HG02623 (cell line): ENCODE measurements around the gene LRMDA.

Experiments
- ATAC-seq: cut with Tn5 transposase; IDR thresholded peaks from one replicate; pipeline ENCODE4 v1.9.1; 2021; ENCODE audit warnings: moderate library complexity; ENCODE audit not compliant: unreplicated experiment

The LRMDA gene

DNA sequence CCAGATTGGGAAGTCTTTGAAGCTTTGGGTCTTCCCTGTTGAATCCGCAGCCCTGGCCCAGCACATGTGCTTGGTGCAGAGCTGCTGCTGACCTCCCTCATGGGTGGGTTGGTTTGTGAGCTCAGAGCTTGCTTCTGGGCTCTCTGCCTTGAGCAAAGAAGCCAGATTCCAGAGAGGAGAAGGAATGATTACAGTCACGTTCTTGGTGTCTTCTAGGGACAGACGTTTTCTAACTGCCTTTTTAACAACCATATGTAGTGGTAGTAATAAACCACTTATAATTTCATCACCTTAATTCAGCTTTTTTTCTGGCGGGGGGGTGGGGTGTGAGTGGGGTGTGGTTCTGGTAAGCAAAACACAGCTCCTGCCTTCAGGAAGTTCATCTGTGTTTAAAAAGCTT lies 39.5 kb downstream of the LRMDA start:
- no peak for ATAC-seq

- ATAC-seq = no peak
These were observed 41.3 kb downstream of the LRMDA start for GRCh38 chr10:75472685-75473084.

GRCh38 chr10:75474106-75474505 lies 42.7 kb downstream of the LRMDA start:
- ATAC-seq = no peak

DNA sequence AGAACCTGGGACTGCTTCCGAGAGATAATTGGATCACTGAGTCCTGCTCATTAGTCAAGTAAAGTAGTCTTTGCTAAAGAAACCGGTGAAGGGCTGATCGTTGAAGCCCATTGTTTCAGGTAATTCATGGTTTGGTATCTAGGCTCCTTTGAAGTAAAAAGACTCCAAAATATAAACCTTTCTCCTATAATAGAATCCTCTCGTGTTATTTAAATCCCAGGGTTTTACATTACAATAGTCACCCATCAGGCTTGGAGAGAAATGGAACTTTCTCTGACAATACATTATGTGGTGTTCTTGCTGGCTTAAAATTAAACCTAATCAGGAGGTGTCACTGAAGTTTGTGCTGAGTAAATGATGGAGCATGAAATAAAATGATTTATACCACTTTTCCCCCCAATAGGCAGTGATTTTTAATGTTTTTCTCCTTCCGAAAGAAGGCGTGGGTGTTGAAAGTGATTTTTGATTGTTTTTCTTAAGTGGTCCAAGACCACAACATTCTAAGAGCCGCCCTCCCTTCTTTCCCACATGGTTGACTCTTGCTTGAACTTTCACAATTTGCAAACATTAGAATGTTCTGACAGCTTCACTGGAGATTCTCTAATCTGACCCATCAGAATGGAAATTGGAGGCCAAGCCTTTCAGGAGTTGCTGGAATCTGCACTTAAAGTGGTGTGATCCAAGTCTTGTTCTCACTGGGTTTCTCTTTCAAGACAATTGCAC lies 44.2 kb downstream of the LRMDA start:
- ATAC-seq = no peak

- no peak for ATAC-seq
These were observed 45.1 kb downstream of the LRMDA start for GRCh38 chr10:75476569-75476968.

- ATAC-seq = no peak
These were observed 45.6 kb downstream of the LRMDA start for GRCh38 chr10:75476985-75477384.

DNA sequence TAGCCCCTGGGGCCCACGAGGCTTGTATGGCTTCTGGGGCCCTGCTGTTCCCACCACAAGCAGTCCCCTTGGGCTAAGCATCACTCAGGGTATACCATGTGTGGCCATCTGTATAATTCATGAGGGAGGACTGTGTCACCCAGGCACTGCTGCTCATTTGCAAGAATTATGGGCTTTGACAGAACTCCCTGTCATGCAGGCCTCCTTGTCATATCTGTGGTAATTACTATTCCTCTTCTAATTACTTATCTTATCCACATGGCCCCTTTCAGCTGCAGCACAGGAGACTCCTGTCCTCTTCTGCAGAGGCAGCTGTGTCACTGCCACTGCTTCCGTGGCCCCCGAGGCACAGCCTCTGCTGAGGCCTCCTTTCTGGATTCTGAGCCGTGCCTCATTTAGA lies 46.3 kb downstream of the LRMDA start:
- ATAC-seq = no peak

DNA sequence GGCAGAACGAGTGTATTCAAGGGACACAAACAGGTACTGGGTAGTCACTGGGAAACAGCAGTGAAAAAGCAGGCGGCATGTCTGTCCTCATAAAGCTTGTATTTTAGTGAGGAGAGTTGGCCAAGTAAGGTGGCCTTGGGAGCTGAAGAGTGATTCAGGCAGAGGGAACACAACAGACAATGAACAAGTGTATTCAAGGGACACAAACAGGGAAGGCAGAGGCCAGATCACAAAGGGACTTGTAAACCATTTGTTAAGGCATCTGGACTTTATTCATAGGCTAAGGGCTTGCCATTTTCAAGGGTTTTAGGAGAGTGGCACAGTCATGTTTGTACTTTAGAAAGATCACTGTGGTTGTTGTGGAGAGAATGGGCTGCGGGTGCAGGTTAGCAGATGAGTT lies 49.0 kb downstream of the LRMDA start:
- no peak for ATAC-seq

GRCh38 chr10:75483188-75483587 lies 51.8 kb downstream of the LRMDA start:
- no peak for ATAC-seq

DNA sequence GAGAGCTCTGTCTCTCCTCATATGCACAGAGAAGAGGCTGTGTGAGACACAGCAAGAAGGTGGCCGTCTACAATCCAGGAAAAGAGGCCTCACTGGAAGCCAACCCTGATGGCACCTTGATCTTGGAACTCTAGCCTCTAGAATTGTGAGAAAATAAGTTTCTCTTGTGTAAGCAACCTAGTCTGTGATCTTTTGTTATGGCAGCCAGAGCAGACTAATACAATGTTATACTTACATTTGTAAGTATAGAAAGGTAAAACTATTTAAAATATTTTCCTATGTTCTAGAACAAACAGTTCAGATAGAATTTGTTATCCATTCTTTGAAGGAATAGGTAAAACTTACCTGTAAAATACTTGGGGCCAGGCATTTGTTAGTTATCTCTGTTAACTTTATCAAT lies 53.3 kb downstream of the LRMDA start:
- no peak for ATAC-seq

DNA sequence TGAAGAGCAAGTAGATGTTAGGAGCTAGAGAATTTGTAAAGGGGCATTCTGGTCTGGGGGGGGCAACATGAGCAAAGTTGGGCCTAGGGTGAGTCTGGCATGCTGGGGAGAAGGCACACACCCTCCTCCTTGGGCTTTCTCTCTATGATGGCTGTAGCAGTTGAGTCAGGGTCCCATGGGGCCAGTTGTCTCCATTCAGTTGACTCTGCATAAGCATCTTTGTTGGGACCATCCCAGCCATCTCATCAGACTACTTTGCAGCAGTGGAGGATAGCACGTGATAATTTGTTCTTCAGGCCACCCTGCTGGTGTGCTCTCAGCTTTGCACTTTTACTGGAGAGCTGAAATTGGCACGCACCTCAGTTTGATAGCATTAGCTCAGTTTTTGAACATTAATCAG lies 55.2 kb downstream of the LRMDA start:
- no peak for ATAC-seq

DNA sequence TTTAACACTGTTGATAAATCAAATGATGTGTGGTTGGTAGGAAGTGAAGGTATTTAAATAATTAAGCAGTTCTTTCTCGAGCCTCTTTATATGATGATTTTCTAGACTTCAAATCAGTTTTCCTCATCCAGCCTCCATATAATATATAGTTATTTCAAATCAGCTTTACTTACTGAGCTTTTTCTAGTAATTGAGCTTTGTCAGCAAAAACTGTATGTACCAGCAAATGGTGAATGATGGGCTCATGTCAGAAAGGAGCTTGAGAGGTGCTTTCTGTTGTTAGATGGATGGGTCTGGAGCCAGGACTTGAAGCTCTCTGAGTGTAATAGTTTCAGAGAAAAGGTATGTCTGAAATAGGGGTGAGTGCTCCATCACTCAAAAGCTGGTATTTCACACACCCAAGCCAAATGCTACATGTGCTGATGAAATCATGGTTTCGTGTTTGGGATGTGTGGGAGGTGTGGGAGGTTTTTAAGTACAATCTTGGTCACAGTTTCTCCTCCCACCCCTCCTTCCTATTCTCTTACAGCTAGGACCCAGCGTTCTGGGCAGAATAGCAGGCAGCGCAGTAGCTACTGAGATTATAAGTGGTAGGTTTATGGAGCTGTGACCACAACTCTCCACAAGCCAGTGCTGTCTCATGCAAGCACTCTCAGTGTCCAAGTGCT lies 55.8 kb downstream of the LRMDA start:
- no peak for ATAC-seq

- no peak for ATAC-seq
These were observed 56.3 kb downstream of the LRMDA start for GRCh38 chr10:75487755-75488125.

- ATAC-seq = no peak
These were observed 60.9 kb downstream of the LRMDA start for GRCh38 chr10:75492173-75492925.

- no peak for ATAC-seq
These were observed 62.0 kb downstream of the LRMDA start for GRCh38 chr10:75493464-75493863.

- no peak for ATAC-seq
These were observed 64.2 kb downstream of the LRMDA start for GRCh38 chr10:75495434-75496190.

- no peak for ATAC-seq
These were observed 64.8 kb downstream of the LRMDA start for GRCh38 chr10:75496191-75496567.

DNA sequence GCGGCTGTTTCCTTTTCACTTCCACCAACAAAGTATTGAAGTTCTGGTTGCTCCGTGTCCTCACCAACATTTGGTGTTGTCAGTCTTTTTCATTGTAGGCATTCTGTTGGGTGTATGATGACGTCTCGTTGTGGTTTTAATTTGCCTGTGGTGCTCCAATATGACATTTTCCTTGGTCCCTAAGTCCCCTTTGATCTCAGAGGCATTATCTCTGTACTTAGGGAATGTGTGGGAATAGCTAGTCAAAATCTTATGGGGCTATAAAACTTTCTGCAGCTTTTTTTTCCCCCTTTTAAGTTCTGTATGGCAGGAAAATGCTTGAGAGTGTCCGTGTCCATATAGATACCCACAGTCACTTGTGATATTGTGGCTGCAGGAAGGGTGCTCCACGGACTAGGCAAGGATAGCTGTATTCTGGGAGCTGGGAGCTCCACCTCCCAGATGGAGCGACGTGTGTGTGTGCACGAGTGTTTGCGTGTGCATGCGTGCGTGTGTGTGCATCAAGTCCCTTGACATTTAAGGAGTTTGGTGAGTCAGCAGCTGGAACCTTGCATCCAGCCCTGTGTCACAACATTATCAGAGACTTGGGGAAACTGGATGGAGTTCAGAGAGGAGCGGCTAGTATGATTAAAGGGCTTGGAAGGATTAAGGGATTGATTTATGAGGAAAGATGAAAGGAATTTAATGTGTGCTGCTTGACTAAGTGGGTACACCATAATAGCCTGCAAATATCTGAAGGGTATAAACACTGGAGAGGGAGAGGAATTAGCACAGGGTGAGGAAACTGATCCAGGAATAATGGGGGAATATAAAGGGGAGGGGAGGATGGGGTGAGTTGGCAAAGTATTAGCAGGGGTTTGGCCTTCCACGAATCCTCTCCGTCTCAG lies 66.8 kb downstream of the LRMDA start:
- no peak for ATAC-seq

GRCh38 chr10:75498884-75499350 lies 67.5 kb downstream of the LRMDA start:
- no peak for ATAC-seq

- no peak for ATAC-seq
These were observed 68.2 kb downstream of the LRMDA start for GRCh38 chr10:75499556-75500160.
